DND-41 (cell line): Measurements from ENCODE around the gene TEX44.

Experiments
- CTCF ChIP-seq: IDR thresholded peaks from 2 replicates; pipeline ENCODE4 v1.5.1; 2012; ENCODE audit warnings: borderline replicate concordance, low read length, moderate library complexity, mild to moderate bottlenecking; ENCODE audit not compliant: poor library complexity, severe bottlenecking; ENCODE audit errors: extremely low read depth
- EZH2 ChIP-seq: IDR thresholded peaks from 3 replicates; pipeline ENCODE4 v1.6.1; 2012; ENCODE audit warnings: borderline replicate concordance, low read depth, mild to moderate bottlenecking, moderate library complexity, low read length, inconsistent platforms; ENCODE audit not compliant: severe bottlenecking

GRCh38 chr2:231627384-231628120 lies 34.9 kb downstream of the TEX44 start:
- TF ChIP-seq CTCF (no peak), EZH2 (no peak)
